ENCODE data around the gene MKRN2OS.

DNA sequence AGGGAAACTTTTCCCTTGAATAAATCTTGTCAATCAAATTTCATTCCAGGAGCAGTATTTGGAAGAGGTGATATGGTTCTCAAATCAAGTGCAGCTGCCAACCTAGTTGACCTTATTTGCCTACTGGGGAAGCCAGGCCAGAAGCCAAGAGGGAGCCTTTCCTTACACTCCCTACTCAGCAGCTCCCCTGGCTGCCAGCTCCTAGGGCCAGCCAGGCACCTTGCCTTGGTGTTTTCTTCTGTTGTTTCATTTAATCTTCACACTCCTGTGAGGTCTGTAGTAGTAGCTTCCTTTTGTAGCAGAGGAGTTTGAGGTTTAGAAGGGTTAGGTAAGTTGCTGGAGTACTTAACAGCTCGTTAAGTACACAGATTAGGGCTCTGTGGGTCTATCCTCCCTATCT is 22.6 kb downstream of the MKRN2OS start:
- TF ChIP-seq, protein P1, sequence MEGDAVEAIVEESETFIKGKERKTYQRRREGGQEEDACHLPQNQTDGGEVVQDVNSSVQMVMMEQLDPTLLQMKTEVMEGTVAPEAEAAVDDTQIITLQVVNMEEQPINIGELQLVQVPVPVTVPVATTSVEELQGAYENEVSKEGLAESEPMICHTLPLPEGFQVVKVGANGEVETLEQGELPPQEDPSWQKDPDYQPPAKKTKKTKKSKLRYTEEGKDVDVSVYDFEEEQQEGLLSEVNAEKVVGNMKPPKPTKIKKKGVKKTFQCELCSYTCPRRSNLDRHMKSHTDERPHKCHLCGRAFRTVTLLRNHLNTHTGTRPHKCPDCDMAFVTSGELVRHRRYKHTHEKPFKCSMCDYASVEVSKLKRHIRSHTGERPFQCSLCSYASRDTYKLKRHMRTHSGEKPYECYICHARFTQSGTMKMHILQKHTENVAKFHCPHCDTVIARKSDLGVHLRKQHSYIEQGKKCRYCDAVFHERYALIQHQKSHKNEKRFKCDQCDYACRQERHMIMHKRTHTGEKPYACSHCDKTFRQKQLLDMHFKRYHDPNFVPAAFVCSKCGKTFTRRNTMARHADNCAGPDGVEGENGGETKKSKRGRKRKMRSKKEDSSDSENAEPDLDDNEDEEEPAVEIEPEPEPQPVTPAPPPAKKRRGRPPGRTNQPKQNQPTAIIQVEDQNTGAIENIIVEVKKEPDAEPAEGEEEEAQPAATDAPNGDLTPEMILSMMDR (IDR thresholded peaks at IDR 0.05; ENCODE audit: borderline replicate concordance, extremely low read depth, low read length, poor library complexity, severe bottlenecking): no peak
- TF ChIP-seq EZH2 (IDR thresholded peaks at IDR 0.05; ENCODE audit: borderline replicate concordance, low read depth, low read length, severe bottlenecking): no peak
